AG20443 (cell line): ENCODE measurements around the gene PCGF5.
"Not testable (repeated sequence)": the region's sequence is repeated elsewhere in the genome, so short reads cannot be mapped to it uniquely, and the experiment has no call there.

Source experiments
- DNase-seq: peaks from one replicate; pipeline ENCODE4 v3.0.0; 2012; ENCODE audit warnings: low spot score, mixed read lengths

Gene PCGF5

DNA sequence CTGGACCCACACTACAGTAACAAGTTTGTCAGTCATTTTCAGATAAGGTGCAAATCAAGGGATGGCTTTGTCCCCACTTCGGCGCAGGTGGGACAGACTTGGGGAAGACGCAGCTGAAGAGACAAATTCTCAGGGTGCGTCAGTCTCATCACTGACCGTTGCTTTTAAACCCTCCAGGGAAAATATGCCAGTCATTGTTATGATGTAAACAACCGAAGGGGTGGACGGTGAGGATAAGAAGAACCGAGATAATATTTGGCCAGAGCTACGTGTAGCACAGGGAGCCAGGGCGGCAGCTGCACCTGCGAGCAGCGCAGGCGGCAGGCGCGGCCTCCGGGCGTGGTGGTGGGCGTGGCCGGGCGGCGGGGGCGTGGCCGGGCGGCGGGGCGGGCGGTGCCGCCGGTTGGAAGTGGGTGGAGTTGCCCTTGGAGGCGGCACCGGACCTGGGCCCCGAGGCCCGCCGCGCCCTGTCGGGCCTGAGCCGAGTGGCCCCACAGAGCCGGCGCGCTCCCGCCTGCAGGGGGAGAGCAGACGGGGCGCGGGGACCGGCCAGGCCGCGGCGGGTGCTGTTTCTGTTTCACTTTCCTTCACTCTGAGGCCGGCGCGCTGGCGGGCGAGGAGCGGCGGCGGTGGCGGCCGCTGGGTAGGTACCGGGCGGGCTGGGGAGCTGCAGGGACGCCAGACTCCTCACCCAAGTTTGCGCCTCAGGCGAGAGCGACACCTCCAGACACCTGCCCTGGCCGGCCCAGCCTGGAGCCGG, at the start of gene PCGF5:
Gene PCGF5, plus strand, starts transcription at position 470 of the 760 bp plus-strand sequence. CDS start 2,209 bp downstream, outside the sequence.
- peak; percentile 99 for DNase-seq

DNA sequence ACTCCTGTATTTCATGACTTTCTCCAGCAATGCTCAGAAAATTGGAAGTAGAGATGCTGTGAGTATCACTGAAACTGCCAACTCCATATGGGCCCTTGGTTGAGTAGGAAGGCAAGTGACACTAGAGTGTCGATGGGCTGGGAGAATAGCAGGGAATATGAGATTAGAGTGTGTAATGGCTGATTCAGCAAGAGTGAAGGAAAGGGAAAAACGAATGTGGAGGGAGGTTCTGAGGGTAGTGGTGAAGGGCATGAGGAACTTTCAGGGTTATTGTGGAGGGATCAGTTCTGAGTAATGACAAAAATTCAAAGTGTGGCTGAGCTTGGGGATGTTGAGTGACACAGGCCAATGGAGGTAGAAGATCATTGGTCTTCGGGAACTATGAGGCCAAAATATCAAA, 49.0 kb upstream of the PCGF5 start:
- no peak for DNase-seq

DNA sequence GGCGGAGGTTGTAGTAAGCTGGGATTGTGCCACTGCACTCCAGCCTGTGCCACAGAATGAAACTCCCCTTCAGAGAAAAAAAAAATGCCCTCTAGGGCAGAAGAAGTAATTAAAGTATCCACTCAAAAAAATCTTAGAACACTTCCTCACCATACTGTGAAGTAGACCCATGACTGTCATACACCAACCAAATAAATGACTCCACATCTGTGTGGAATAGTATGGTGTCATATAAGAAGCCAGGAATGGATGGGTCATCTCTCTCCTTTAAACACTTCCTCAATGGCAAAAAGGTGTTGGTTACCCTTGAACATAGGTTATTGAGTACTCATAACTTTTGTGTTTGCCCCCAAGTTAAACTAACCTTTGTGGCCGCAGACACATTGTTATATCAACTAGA, 48.1 kb upstream of the PCGF5 start:
- no peak for DNase-seq

DNA sequence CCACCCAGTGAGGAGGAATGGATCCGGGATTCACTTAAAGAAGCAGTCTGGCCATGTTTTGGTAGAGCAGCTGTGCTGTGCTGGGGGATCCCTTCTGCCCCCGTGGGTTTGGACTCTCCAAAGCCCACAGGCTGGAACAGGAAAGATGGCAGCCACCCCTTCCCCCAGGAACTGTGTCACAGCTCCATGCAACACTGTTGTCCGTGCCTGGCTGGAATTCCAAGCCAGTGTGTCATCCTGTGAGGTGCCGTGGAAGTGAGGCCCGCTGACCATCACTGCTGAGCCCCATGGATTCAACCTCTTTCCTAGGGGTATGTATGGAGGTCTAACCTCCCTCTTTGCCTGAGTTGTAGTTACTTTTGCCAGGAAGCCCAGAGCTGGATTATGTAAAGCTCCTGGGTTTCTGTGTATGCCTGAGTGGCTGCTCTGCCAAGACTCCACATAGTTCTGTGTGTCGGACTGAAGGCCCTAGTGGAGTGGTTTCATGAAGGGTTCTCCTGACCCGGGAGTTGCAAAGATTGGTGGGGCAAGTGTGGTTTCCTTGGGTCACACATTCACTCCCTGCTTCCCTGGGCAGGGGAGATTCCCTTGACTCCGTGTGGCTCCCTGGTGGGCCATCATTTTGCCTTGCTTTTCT, 35.1 kb upstream of the PCGF5 start:
- DNase-seq, result peak; percentile 72

DNA sequence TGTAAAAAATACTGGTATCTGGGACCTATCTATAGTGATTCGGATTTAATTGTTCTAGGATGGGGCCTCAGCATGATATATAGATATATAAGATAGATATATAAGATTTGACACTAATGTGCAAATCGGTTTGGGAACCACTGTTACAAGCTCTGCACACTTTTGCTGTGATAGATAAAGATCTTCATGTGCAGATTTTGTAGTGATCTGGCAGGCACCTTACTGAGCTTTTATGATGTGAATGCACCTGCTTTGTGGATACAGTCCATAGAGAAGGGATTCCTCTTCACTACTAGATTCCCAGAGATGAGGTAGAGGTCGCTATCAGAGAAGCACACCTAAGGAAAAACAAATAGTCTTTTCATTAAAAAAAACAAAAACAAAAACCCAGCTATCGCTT, 33.3 kb upstream of the PCGF5 start:
- no peak for DNase-seq

DNA sequence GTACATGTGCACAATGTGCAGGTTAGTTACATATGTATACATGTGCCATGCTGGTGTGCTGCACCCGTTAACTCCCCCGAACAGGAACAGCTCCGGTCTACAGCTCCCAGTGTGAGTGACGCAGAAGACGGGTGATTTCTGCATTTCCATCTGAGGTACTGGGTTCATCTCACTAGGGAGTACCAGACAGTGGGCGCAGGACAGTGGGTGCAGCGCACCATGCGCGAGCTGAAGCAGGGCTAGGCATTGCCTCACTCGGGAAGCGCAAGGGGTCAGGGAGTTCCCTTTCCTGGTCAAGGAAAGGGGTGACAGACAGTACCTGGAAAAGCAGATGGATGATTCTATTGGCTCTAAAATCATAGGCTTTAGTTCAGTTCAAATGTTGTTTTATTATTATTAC, 32.5 kb upstream of the PCGF5 start:
- not testable (repeated sequence) for DNase-seq

DNA sequence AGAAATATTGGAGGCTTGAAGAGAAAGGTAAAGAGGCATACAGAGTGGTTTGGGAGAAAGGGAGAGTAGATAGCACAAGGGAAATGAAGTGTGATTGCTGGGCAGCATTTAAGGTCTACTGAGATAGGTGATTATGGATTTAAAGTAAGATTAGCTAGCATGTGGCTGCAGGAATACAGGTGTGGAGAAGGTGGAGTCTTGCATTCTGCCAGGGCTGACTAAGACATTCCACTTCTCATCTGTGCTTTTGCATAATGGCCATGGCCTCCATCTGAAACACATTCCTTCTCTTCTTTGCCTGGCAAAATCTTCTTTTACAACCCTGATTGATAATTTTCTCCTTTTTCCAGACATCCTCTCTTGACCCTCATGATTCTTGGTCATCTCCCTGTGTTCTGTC, 31.6 kb upstream of the PCGF5 start:
- DNase-seq, result no peak

DNA sequence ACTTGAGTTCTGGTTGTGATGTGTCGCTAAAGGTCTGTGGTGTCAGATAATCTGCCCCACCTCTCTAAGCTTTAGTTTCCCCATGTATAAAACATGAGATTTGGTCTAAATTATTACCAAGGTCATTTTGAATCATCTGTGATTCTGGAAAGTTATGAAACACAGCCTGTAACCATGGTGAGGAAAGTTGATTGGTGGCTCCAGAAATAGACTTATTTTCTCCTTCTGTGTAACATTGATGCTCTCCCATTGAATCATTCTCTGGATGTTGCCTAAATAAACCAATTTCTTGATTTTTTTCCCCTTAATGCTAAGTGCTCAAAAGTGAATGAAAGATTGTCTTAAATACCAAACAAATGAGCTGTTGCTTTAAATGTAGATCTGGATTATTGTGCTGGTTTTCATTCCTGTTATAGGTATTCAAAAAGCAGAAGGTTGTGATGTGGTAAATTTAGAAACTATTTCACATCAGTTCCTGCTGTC, 30.0 kb upstream of the PCGF5 start:
- peak; percentile 76 for DNase-seq

DNA sequence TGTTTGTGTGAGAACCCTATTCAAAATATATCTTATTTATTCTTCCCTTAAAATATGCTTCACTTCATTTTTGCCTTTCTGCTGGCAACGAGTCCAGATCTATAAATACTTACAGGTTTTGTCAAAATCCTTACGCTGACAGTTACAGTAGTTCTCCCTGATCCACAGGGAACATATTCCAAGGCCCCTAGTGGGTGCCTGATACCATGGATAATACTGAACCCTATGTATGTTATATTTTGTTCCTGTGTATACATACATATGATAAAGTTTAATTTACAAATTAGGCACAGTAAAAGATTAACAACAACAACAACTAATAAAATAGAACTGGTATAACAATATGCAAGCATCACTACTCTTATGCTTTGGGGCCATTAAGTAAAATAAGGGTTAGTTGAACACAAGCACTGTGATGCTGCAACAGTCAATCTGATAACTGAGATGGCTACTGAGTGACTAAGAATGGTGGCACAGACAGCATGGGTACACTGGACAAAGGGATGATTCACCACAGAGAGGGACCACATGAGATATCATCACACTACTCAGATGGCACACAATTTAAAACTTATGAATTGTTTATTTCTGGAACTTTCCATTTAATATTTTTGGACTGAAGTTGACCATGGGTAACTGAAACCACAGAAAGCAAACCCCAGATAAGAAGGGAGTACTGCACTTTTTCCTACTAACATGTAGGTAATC, 29.4 kb upstream of the PCGF5 start:
- DNase-seq, result peak; percentile 28

DNA sequence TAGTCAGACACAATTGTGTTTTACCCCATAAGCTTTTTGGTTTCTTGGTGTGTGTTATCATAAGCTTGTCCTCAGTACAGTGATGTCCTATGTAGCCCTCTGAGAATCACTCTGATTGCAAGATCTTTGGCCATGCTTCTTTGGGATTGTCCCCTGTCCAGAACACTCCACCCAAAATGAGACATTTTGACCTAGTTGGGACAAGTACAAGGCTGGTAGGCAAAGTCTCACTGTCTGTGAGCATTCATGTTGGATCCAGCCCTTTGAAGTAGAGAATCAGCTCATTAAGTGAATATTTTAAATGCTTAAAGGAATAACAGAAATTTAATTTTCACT, 28.9 kb upstream of the PCGF5 start:
- DNase-seq, result no peak

DNA sequence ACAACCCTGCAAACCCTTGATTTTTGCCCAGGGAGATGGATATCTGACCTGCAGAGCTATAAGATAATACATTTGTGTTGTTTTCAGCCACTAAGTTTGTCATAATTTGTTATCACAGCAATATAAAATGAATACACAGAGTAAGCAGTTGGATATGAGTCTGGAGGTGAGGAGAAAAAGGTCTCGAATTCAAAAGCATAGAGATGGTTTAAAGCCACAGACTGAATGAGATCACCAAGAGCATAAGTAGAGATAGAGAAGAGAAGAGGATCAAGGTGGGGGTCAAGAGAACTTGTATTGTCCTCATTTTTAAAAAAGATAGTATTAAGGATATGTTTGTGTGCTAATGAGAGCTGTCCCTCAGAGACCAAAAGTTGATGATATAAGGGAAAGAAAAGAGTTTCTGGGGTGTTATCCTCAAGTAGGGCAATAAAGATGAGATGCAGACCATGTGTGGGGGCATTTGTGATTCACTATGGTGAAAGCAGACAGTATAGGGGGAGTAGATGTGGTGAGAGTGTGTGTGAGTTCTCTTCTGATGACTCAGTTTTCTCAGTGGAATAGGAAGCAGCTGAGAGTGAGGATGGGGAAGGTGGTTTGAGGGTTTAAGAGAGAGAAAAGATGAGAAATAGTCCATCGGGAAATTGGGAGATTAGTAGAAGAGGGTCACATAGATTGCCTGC, 25.8 kb upstream of the PCGF5 start:
- peak; percentile 52 for DNase-seq

DNA sequence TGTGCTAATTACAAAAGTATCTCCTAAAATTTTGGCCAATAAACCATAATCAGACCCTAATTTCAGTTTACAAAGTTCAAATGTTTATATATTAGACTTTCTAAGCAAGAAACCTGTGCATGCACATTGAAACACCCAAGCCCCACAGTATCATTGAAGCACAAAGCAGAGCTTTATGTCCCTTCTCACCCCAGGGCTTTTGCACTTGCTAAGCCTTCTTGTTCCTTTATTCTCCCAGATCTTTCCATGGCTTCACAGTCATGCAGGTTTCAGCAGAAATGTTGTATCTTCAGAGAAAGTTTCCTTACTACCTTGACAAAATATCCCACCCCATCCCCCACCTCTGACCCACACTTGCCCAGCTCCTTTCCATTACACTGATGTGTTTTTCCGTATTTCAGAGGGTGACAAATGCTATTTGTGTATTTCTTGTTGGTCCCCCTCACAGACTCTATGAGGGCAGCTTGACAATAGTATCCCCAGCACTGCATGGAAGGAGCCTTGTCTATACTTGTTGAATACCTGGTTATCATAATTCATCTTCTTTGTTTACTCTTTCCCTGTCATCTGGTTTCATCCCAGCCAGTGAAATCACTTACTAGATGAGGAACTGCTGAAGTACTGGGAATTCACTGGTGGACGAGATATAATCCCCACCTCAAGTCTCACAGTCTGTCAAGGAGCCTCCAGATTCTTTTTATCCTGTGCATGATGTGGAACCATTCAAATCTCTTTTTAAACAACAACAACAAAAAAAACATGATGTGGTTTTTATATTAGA, 24.0 kb upstream of the PCGF5 start:
- DNase-seq, result no peak

DNA sequence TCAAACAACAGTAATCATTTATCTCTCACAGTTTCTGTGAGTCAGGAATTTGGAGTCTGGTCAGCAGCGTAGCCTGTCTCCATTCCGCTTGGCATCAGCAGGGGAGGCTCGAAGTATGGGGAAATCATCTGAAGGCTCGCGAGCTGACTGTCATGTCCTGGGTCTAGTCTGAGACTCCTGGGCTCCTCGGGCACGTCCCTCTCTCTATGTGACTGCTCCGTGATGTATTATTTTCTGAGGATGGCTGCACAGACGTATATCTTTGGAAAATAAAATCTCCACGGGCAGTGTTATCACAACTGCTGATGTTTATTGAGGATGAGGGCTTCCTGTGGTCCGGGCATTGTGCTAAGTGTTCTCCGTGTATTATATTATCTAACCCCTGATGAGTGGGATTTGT, 23.3 kb upstream of the PCGF5 start:
- peak; percentile 68 for DNase-seq

DNA sequence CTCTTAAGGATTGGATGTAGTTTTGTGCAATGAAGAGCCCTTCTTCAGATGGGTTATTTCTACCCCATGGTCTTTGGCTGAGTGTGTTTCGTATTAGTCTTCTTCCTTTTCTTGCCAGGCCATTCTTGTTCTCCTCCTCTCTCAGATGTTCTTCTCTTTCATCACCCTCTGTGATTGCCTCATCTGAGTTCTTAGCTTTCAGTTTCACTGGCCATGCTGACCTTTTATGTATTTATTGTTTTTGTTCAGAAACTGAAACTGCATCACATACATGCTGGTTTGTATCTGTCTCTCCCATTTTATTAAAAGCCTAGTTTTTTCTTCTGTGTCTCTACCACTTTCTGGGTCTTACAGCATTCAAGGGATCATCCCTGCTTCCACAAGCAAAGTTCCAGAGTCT, 21.7 kb upstream of the PCGF5 start:
- peak; percentile 72 for DNase-seq

DNA sequence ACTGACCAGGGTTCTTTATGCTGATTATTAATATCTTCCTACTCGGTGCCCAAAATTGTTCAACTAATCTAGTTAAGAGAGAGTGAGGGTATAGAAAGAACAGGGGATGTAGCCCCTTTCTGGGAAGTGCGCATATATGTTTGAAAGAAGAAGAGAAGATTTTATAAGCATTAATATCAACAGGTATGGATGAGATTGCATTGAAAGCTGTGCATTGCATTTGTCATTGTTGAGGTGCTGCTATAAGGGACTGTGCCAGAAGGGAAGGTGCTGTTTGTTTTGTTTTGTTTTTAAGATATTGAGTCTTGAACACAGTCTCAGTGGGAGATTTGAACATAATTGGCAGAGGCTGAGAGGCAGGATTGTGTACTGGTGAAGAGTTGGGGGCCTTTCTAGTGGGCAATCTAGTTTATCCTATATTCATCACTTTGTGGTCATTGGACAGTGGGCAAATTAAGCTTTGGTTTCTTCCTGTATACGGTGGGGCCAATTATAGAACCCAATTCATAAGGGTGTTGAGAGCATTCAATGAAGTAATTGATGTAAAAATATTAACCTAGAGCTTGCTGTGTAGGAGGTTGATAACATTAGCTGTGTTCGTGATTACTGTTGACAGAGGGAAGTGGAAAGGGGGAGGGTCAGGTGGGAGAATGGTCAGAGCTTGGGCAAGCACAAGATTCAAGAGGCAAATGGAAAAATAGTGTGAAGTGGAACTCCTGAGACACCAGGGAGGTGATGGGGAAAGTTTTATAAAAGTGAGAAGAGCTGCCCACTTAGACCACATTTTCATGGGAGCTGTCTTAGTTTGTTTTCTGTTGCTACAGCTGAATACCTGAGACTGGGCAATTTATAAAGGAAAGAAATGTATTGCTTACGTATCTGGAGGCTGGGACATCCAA, 19.9 kb upstream of the PCGF5 start:
- no peak for DNase-seq

DNA sequence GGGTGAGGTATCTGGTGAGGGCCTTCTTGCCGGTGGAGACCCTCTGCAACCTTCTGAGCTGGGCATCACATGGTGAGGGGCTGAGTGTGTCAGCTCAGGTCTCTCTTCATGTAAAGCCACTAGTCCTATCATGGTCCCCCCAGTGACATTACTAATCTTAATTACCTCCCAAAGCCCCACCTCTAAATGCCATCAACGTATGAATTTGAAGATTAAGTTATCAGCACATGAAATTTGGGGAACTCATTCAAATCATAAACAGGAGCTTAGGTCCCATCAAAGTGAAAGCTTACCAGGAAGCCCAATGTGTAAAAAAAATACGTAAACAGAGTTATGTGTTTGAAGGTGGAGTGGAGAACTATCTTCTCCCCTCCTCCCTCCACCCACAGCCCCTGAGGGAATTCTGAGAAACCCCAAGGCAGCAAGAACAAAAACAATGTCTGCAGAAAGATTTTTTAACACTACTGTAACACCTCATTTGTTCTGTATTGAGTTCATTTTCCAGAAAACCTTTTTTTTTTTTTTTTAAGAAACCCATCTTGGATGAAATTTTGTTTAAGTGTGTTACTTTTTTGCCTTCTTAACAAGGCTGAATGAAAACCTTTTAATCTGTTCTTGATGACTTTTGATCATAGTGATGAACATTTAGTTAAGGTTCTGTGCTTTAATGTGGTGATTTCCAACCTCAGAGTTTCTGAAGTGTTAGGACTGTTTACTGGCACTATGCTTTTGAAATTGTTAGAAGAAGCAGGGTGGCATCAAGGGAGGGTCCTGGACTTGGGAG, 19.1 kb upstream of the PCGF5 start:
- no peak for DNase-seq

DNA sequence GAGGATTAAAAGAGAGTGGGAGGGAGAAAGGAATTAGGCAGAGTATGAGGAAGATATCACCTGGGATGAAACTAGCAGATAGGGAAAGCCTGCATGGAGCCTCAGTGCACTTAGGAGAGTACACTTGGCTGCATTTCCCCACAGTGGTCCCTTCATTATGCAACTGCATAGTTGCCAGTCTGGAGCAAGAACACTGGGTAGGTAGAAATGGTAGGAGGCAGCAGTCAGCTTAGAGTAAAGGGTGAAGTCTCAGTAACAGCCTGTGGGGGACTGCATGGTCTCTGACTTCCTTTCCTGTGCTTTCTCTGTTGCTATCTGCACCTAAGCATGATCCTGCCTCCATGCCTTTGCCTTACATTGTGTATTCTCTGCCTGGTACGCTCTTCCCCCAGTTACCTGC, 14.0 kb upstream of the PCGF5 start:
- DNase-seq, result no peak

DNA sequence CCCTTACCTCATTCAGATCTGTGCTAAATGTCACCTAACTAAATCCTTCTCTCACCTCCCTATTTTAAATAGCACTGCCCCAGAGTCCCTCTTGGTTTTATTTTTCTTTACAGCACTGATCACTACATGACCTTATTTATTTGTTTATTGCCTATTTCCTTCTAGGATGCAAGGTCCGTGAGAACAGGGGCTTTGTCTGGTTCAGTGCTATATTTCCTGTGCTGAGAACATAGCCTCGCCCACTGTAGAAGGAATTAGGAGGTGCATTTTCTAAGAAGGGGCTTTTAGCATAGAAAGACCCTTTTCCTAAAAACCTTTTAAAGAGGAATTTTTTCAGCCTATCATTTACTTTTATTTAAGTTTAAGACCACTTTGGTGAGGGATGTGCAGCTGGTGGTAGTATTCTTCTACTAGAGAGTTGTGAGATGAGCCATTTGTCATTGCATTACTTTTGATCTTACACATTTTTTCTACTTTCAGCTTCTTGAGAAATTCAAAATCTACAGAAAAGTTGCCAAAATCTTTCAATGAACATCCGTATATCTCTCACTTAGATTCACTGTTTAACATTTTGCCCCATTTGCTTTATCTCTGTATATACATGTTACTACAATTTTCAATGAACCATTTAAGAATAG, 13.5 kb upstream of the PCGF5 start:
- no peak for DNase-seq

DNA sequence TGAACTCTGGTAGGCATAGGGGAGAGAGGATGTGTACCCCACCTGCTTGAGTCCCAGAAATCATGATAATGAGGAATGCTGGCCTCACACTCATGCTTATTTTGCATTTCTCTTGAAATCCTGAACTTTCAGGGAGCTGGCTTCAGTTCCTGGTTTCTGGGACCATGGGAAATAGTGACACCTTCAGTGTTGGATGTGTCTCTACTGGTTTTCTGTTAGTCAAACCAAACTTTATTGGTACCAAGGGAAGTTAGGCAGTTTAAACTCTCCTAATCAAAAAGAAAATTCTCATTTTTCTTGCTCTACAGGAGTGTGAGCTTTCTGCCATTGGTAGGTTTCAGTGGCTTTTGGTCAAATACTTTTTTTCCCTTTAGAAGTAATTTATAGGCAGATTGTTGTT, 11.8 kb upstream of the PCGF5 start:
- DNase-seq, result no peak
